Thymus (tissue), 11 donors: ENCODE data around the gene GSKIP. TPM values are rescaled to one million over a fixed set of nuclear protein-coding genes. Genes with fewer than 3 reads are reported as not detected.

Source experiments
- DNase-seq, 9 donors: peaks; one replicate each; pipeline ENCODE4 v3.0.0-alpha.2; 2013; ENCODE audit warnings: low spot score in 9 of 9, low read depth in 6 of 9, missing footprints in 1 of 9
- H3K27ac ChIP-seq, 2 donors: one replicate each; pipeline ENCODE4 v1.5.1; 2013; ENCODE audit warnings: control low read depth in 1 of 2, low read depth in 1 of 2, low read length in 1 of 2, mild to moderate bottlenecking in 1 of 2, moderate library complexity in 1 of 2
- H3K27me3 ChIP-seq, 2 donors: one replicate each; pipeline ENCODE4 v1.5.1; 2013; ENCODE audit warnings: low read length in 1 of 2; ENCODE audit not compliant: control insufficient read depth in 2 of 2, insufficient read depth in 1 of 2
- H3K36me3 ChIP-seq, 2 donors: one replicate each; pipeline ENCODE4 v1.5.1; 2013; ENCODE audit warnings: low read length in 1 of 2, mild to moderate bottlenecking in 1 of 2, moderate library complexity in 1 of 2; ENCODE audit not compliant: control insufficient read depth in 2 of 2, insufficient read depth in 2 of 2
- H3K4me1 ChIP-seq, 2 donors: one replicate each; pipeline ENCODE4 v1.5.1; 2013; ENCODE audit warnings: low read length in 2 of 2; ENCODE audit not compliant: control insufficient read depth in 2 of 2, insufficient read depth in 2 of 2
- H3K4me3 ChIP-seq, 2 donors: one replicate each; pipeline ENCODE4 v1.5.1; 2013; ENCODE audit warnings: low read length in 2 of 2, control low read depth in 1 of 2, mild to moderate bottlenecking in 1 of 2
- H3K9me3 ChIP-seq, 2 donors: one replicate each; pipeline ENCODE4 v1.5.1; 2013; ENCODE audit warnings: low read length in 1 of 2, mild to moderate bottlenecking in 1 of 2; ENCODE audit not compliant: control insufficient read depth in 2 of 2, insufficient read depth in 1 of 2
- WGBS: extraction: QIAGEN DNeasy Blood & Tissue Kit; methylation state at CpG from one replicate; pipeline ENCODE4 v1.1.7; 2013; 5-methylcytosine and 5-hydroxymethylcytosine counted together
- polyA plus RNA-seq: library from polyadenylated mRNA; stranded (reverse); fragments of 200-250 nt; gene quantifications from one replicate; pipeline ENCODE4 v1.2.3, GENCODE V29; 2013
- total RNA-seq: library from RNA; stranded (reverse); fragments of 120-200 nt; gene quantifications from one replicate; pipeline ENCODE4 v1.2.4, GENCODE V29; 2013
- donor health status: healthy.

GSKIP gene
- total and polyA plus RNA-seq, 2 donors = 20.8 to 23.8 TPM

GRCh38 chr14:96405677-96406076 is 42.4 kb downstream of the GSKIP start:
- no peak overlapping the region for H3K4me3 ChIP-seq
- H3K27ac ChIP-seq = no peak overlapping the region
- H3K27me3 ChIP-seq = no peaks in the 10 kb centered on the region
- 92% methylated on average over 1 of the region's 1 CpG for WGBS
- peak in 1 of 9 donors; percentile 7 for DNase-seq
- no peaks in the 10 kb centered on the region for H3K4me1 ChIP-seq
- H3K9me3 ChIP-seq = no peaks in the 10 kb centered on the region
- H3K36me3 ChIP-seq = no peaks in the 10 kb centered on the region

- Histone ChIP-seq H3K36me3 (no peaks in the 10 kb centered on the region), H3K4me3 (no peak overlapping the region), H3K4me1 (no peaks in the 10 kb centered on the region), H3K9me3 (no peaks in the 10 kb centered on the region), H3K27me3 (no peaks in the 10 kb centered on the region), H3K27ac (no peak overlapping the region)
- WGBS = 37% methylated on average over 3 of the region's 3 CpGs
- no peak for DNase-seq
These were observed 44.7 kb downstream of the GSKIP start for GRCh38 chr14:96407935-96408570.

- Histone ChIP-seq H3K4me1 (no peaks in the 10 kb centered on the region), H3K9me3 (no peaks in the 10 kb centered on the region), H3K27me3 (no peaks in the 10 kb centered on the region), H3K4me3 (no peak overlapping the region), H3K27ac (no peak overlapping the region), H3K36me3 (no peaks in the 10 kb centered on the region)
- 94% methylated on average over 12 of the region's 12 CpGs for WGBS
- no peak for DNase-seq
These were observed 45.3 kb downstream of the GSKIP start for GRCh38 chr14:96408608-96409007.

- Histone ChIP-seq H3K27ac (no peak overlapping the region), H3K36me3 (no peaks in the 10 kb centered on the region), H3K4me3 (no peak overlapping the region), H3K4me1 (no peaks in the 10 kb centered on the region), H3K9me3 (no peaks in the 10 kb centered on the region), H3K27me3 (no peaks in the 10 kb centered on the region)
- DNase-seq = no peak
- 97% methylated on average over 9 of the region's 9 CpGs for WGBS
These were observed 46.4 kb downstream of the GSKIP start for GRCh38 chr14:96409701-96410100.

- H3K27me3 ChIP-seq = no peaks in the 10 kb centered on the region
- WGBS = 96% methylated on average over 4 of the region's 4 CpGs
- H3K4me3 ChIP-seq = no peak overlapping the region
- no peak overlapping the region for H3K27ac ChIP-seq
- no peaks in the 10 kb centered on the region for H3K4me1 ChIP-seq
- no peak for DNase-seq
- no peaks in the 10 kb centered on the region for H3K36me3 ChIP-seq
- no peaks in the 10 kb centered on the region for H3K9me3 ChIP-seq
These were observed 46.8 kb downstream of the GSKIP start for GRCh38 chr14:96410119-96410518.

- DNase-seq = no peak
- Histone ChIP-seq H3K9me3 (no peaks in the 10 kb centered on the region), H3K27me3 (no peaks in the 10 kb centered on the region), H3K27ac (no peak overlapping the region), H3K4me1 (no peaks in the 10 kb centered on the region), H3K36me3 (no peaks in the 10 kb centered on the region), H3K4me3 (no peak overlapping the region)
- 96% methylated on average over 5 of the region's 5 CpGs for WGBS
These were observed 50.2 kb downstream of the GSKIP start for GRCh38 chr14:96413526-96413925.

GRCh38 chr14:96415559-96415958 is 52.2 kb downstream of the GSKIP start:
- WGBS = over 99% methylated on average over 2 of the region's 2 CpGs

GRCh38 chr14:96416292-96416691 is 53.0 kb downstream of the GSKIP start:
- WGBS = 93% methylated on average over 1 of the region's 1 CpG

More at GRCh38 chr14:96415559-96415958, 52.2 kb downstream of the GSKIP start:
- no peak overlapping the region for H3K27ac ChIP-seq
- H3K9me3 ChIP-seq = no peaks in the 10 kb centered on the region
- no peaks in the 10 kb centered on the region for H3K27me3 ChIP-seq
- DNase-seq = no peak
- H3K4me3 ChIP-seq = no peak overlapping the region
- H3K36me3 ChIP-seq = no peaks in the 10 kb centered on the region
- no peaks in the 10 kb centered on the region for H3K4me1 ChIP-seq

GRCh38 chr14:96417254-96417653 is 53.9 kb downstream of the GSKIP start:
- WGBS = over 99% methylated on average over 2 of the region's 2 CpGs
- Histone ChIP-seq H3K27me3 (no peaks in the 10 kb centered on the region), H3K36me3 (no peaks in the 10 kb centered on the region), H3K4me3 (no peak overlapping the region), H3K9me3 (no peaks in the 10 kb centered on the region), H3K4me1 (no peaks in the 10 kb centered on the region), H3K27ac (no peak overlapping the region)
- no peak for DNase-seq

More at GRCh38 chr14:96416292-96416691, 53.0 kb downstream of the GSKIP start:
- no peak overlapping the region for H3K27ac ChIP-seq
- no peaks in the 10 kb centered on the region for H3K4me1 ChIP-seq
- H3K4me3 ChIP-seq = no peak overlapping the region
- DNase-seq = no peak
- no peaks in the 10 kb centered on the region for H3K36me3 ChIP-seq
- no peaks in the 10 kb centered on the region for H3K9me3 ChIP-seq
- no peaks in the 10 kb centered on the region for H3K27me3 ChIP-seq
